Thyroid gland (tissue), 4 donors: Measurements from ENCODE around the gene ABCC8.

Source experiments
- POLR2A ChIP-seq, 2 donors: fragments of 450-650 bp; IDR thresholded peaks; one replicate each; pipeline ENCODE4 v1.6.1; 2017; ENCODE audit warnings: antibody characterized with exemption in 2 of 2, mild to moderate bottlenecking in 2 of 2, moderate library complexity in 1 of 2
- TF ChIP-seq, protein P1 (sequence below), 6 experiments: fragments of 200-600 bp in 3 of 6; fragments of 450-650 bp in 3 of 6; sonication (generic) in 3 of 6; IDR thresholded peaks; one replicate each; pipeline ENCODE4 v1.5.1; 2016 to 2019; ENCODE audit warnings: antibody characterized with exemption in 6 of 6, mild to moderate bottlenecking in 2 of 6, inconsistent platforms in 1 of 6, moderate library complexity in 1 of 6

DNA sequence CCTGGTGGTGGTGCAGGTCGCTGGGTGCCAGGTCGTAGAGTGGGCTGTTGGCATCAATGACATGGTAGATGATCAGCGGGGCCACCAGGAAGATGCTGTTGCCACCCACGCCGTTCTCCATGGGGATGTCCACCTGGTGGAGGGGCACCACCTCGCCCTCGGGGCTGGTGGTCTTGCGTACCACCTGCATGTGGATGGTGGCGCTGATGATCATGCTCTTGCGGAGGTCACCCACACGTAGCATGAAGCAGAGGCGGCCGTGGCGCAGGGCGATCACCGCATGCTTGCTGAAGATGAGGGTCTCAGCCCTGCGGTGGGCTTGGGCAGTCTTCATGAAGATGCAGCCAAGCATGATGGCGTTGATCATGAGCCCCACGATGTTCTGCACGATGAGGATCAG lies 89.4 kb downstream of the ABCC8 start:
- TF ChIP-seq, protein P1, sequence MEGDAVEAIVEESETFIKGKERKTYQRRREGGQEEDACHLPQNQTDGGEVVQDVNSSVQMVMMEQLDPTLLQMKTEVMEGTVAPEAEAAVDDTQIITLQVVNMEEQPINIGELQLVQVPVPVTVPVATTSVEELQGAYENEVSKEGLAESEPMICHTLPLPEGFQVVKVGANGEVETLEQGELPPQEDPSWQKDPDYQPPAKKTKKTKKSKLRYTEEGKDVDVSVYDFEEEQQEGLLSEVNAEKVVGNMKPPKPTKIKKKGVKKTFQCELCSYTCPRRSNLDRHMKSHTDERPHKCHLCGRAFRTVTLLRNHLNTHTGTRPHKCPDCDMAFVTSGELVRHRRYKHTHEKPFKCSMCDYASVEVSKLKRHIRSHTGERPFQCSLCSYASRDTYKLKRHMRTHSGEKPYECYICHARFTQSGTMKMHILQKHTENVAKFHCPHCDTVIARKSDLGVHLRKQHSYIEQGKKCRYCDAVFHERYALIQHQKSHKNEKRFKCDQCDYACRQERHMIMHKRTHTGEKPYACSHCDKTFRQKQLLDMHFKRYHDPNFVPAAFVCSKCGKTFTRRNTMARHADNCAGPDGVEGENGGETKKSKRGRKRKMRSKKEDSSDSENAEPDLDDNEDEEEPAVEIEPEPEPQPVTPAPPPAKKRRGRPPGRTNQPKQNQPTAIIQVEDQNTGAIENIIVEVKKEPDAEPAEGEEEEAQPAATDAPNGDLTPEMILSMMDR (IDR thresholded peaks at IDR 0.05), result no peak
- no peak for TF ChIP-seq POLR2A (IDR thresholded peaks at IDR 0.05)
